HG02642 (cell line): ENCODE results near the gene METTL25.
"Not testable (repeated sequence)": the region's sequence is repeated elsewhere in the genome, so short reads cannot be mapped to it uniquely, and the experiment has no call there.

Source experiments
- ATAC-seq: cut with Tn5 transposase; IDR thresholded peaks from one replicate; pipeline ENCODE4 v1.9.1; 2021; ENCODE audit warnings: mild to moderate bottlenecking; ENCODE audit not compliant: unreplicated experiment, poor library complexity

The METTL25 gene

GRCh38 chr12:82358200-82359114 lies at the start of gene METTL25, which contains the start of gene CCDC59:
Gene METTL25, plus strand, starts transcription at chr12:82358529. Its CDS starts 37 bp downstream, at chr12:82358566.
Gene CCDC59, minus strand, starts transcription at chr12:82358387. Its CDS starts 11 bp downstream, at chr12:82358376.
- ATAC-seq = peak; percentile 95

- ATAC-seq = no peak
Observed at GRCh38 chr12:82314406-82314892, 43.9 kb upstream of the METTL25 start.

DNA sequence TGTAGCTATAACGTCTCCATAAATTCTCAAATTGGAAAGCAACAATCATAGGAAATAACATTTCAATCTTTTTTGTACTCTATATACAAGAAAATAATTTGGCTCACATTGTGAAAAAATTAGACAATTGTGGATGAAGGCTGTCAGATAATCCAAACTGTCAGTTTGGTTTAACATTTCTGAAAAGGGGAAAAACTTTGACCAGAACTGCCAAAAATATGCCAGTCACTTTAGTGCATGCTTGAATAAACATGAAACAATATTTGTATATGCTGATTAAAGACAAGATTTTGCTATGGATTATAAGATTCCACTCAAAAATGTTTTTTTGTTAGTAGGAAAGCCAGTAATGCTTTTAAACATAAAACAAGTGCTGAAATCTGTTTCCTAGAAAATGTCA lies 39.1 kb upstream of the METTL25 start:
- ATAC-seq = no peak

DNA sequence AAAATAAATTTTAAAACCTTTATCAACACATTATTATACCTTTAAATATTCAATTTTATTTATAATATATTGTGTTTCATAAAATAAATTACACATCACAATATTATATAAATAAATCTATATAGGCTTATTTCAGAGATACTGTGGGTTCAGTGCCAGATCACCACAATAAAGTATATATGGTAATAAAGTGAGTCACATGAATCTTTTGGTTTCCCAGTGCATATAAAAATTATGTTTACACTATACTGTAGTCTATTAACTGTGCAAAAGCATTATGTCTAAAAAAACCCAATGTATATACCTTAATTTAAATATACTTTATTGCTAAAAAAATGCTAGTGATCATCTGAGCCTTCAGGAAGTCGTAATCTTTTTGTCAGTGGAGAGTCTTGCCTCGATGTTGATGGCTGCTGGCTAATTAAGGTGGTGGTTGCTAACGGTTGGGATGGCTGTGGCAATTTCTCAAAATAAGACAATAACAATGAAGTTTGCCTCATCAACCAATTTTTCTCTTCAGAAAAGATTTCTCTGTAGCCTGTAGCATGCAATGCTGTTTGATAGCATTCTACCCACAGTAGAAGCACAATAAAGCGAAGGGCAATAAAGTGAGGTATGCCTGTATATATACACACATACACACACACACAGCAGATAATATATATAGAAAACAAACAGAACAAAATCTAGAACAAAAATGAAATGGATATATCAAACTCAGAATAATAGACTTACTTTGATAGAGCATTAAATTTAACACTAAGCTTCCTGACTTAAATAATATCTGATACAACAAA lies 32.6 kb upstream of the METTL25 start:
- no peak for ATAC-seq

GRCh38 chr12:82326905-82327503 lies 31.3 kb upstream of the METTL25 start:
- peak; percentile 48 for ATAC-seq

DNA sequence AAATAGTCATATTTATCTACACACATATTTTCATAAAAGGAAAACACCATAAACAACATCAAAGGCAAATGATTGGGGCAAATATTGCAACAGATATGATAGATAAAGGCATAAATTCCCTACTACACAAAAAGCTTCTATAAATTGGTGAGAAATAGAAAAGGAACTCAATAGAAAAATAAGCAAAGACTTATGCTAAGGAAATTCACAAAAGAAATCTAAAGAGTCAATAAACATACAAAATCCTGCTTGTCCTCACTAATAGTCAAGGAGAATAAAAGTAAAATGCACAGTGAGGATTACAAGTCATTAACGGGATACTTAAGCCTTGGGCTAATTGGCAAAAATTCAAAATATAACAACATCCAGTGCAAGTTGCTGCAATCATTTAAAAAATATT lies 30.5 kb upstream of the METTL25 start:
- ATAC-seq = no peak

- no peak for ATAC-seq
Observed at GRCh38 chr12:82329508-82329907, 28.8 kb upstream of the METTL25 start.

- ATAC-seq = no peak
Observed at GRCh38 chr12:82350161-82350560, 8.2 kb upstream of the METTL25 start.

DNA sequence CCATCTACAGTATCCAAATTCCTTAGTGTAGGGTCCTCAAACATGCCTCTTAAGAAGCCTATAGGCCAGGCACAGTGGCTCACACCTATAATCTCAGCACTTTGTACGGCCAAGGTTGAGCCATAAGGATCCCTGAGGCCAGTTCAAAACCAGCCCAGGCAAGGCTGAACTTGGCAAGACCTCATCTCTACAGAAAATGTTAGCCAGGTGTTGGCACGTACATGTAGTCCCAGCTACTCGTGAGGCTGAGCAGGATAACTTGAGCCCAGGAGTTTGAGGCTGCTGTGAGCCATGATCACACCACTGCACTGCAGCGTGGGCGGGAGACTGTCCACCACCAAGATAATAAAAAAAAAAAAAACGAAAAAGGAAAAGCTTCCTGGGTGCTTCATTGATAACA lies 6.9 kb upstream of the METTL25 start:
- no peak for ATAC-seq

GRCh38 chr12:82357340-82357739 lies 989 bp upstream of the METTL25 start:
- no peak for ATAC-seq

DNA sequence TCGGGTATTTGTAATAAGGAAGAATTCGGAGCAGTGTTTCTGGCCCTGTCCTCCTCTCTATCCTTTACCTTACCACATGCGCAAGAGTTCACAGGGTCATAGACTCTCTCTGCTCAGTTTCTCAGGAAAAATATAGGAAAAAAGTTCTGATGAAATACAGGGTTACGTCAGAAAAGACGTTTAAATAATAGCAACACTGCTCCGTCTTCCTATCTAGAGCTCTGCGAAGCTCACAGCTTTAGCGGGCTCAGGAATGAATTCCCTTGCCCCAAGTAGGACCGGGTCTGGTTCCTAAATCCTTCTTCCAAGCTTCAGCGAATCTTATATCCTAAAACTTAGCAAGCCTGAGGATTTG lies 507 bp upstream of the METTL25 start:
- ATAC-seq = no peak

DNA sequence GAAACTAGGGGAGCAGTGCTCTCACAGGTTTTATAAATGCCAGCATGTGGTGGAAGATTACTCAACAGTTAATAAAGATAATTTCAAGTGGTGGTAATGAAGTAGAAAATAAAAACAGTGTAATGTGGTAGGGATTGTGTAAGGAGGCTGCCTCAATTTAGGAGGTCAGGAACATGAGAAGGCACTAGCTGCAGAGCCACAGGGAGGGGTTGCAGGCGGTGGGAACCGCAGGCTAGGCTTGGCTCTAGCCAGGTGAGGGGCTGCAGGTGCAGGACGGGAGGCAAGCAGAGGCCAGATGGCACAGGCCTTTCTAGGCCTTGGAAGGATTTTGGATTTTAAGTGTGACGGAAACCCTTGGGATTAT lies 768 bp downstream of the METTL25 start:
- peak; percentile 8 for ATAC-seq

DNA sequence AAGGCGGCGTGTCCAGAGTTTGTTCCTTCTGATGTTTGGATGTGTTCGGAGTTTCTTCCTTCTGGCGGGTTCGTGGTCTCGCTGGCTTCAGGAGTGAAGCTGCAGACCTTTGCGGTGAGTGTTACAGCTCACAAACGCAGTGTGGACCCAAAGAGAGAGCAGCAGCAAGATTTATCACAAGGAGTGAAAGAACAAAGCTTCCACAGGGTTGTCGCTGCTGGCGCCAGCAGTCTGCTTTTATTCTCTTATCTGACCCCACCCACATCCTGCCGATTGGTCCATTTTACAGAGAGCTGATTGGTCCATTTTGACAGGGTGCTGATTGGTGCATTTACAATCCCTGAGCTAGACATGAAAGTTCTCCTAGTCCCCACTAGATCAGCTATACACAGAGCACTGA lies 2.5 kb downstream of the METTL25 start:
- not testable (repeated sequence) for ATAC-seq

GRCh38 chr12:82361461-82361915 lies 3.2 kb downstream of the METTL25 start:
- ATAC-seq = no peak

GRCh38 chr12:82363990-82364389 lies 5.7 kb downstream of the METTL25 start:
- ATAC-seq = no peak

DNA sequence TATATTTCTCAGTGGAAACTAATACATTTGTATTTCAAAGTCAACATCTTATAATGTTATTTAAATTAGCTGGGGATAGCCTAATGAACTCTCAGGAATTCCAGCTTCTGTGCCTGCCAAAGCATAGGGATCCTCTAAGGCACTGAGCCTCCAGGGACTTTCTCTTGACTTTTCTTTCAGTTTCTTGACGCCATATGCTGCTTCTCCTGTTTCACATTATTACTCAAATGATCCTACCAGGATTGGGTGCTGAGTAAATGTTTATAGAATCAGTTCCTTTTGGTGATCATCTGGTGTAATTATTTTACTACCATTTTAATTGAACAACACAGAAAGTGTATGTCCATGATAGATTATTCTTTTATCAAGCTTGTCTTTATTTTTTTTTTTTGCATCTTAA lies 7.9 kb downstream of the METTL25 start:
- ATAC-seq = no peak

- no peak for ATAC-seq
Observed at GRCh38 chr12:82375201-82375600, 16.9 kb downstream of the METTL25 start.

DNA sequence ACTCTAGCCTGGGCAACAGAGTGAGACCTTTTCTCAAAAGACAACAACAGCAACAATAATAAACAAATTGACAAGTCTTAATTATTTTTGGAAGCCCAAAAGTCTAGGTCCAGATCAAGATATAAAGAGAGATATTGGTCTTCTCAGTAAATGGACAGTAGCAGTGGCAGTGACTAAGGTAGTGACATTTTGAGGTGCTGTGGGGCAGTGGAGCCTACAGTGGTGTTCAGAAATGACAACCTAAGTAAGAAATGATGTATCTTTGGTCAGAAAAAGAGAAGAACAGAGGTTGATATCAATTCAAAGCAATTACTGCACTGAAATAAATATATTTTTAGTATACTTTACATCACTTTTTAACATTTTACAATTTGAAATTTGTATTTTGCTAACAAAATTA lies 20.7 kb downstream of the METTL25 start:
- ATAC-seq = no peak

DNA sequence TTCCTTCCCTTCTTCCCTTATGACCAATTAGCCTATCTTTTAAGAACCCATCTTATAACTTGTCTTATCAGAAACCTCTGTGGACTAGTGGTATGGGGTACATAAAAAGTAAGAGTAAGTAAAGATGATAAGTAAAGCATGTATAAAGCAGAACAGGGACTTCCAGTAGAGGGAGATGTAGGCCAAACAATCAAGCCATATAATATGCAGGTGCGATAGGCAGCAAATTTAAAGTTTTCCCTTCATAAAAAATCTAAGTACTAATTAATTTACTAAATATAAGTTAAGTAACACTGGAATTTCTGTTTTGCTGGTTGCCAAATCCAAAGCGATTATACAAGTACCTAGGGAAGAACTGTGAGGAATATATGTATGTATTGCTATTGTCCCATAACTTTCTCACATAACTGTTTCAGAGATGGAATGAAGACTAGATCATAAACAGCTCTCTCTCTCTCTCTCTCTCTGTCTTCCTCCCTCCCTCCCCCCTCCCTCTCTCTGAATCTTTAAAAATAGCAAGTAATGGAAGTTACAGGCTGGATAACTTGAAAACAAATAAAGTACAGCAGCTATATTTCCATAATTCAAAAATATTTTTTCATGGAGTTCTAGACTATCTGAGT lies 25.7 kb downstream of the METTL25 start:
- no peak for ATAC-seq

DNA sequence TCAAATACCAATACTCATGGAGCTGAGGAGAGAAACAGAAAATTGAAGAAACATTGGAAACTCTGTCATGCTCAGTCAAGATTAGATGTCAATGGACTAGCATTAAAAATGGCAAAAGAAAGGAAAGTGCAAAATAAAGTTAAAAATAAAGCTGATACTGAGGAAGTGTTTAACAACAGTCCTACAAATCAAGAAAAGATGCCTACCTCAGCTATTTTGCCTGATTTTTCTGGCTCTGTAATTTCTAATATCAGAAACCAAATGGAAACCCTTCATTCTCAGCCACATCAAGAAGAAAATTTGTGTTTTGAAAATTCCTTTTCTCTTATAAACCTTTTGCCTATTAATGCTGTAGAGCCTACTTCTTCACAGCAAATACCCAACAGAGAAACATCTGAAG lies 40.5 kb downstream of the METTL25 start:
- ATAC-seq = no peak
